Brain pericyte (primary cell): ENCODE measurements around the gene IGDCC3.
"Not testable (repeated sequence)": the region's sequence is repeated elsewhere in the genome, so short reads cannot be mapped to it uniquely, and the experiment has no call there.

ENCODE experiments used
- DNase-seq: peaks from one replicate; pipeline ENCODE4 v3.0.0-alpha.2; 2012; ENCODE audit warnings: low read depth, low spot score

Gene IGDCC3

DNA sequence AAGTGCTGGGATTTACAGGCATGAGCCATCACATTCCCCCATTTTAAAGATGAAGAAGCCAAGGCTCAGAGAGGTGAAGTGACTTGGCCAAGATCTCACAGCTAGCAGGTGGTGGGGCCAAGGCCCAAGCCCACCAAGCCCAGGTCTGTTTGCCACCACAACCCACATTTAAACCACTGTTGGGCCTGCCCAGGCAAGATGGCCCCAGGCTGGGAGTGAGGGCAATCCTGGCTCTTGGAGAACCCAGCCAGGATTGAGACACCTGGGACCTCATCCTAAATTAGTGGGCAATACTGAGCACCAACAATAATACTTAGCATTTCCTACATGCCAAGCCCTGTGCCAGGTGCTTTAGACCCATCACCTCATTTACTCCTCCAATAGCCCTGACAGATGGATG, 6.9 kb downstream of the IGDCC3 start:
- DNase-seq, result no peak

DNA sequence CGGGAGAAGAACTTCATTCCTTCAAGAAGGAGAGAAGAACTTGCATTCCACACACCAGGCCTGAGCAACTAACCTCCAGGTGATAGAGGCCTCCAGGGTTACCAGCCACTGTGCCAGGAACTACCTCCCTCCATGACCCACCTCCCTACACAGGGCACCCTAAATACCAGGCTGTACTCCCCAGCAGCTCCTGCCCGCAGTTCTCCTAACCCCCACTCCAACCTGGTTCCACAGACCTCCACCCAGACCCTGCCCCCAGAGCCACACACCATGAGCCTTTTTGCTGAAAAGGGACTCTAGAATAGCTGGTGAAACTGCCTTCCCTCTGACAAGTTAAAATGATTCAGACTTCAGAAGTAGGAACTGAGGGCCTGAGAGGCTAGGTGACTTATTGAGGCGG, 8.2 kb downstream of the IGDCC3 start:
- DNase-seq, result no peak

- DNase-seq, result no peak
Measured at GRCh38 chr15:65369212-65369547, 8.6 kb downstream of the IGDCC3 start.

GRCh38 chr15:65368302-65369211, 9.2 kb downstream of the IGDCC3 start:
- no peak for DNase-seq

DNA sequence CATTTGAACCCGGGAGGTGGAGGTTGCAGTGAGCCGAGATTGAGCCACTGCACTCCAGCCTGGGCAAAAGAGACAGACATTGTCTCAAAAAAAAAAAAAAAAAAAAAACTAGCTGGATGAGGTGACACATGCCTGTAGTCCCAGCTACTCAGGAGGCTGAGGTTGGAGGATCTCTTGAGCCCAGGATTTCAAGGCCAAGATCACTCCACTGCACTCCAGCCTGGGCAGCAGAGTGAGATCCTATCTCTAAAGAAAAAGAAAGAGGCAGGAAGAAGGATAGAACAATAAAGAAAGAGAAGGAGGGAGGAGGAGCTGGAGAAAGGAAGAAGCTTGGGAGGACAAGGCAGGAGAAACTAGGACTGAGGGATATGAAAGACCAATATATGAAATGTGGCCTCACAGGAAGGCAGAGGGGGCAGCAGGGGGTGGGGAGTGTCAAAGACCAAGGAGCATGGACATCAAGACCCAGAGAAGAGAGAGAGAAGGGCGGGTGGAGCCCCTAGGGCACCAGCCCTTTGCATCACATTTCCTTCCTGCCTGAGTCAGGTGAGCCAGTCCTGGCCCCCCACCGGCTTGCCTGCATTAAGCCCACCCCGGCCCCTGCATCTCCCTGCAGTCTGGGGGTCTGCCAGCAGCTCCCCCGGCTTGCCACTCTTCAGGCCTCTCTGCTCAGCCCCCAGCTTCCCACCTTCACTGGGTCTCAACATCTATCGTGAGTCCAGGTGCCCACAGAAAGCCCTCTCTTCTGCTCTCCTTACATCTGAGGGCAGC, 11.5 kb downstream of the IGDCC3 start:
- no peak for DNase-seq

GRCh38 chr15:65365229-65365628, 12.6 kb downstream of the IGDCC3 start:
- no peak for DNase-seq

DNA sequence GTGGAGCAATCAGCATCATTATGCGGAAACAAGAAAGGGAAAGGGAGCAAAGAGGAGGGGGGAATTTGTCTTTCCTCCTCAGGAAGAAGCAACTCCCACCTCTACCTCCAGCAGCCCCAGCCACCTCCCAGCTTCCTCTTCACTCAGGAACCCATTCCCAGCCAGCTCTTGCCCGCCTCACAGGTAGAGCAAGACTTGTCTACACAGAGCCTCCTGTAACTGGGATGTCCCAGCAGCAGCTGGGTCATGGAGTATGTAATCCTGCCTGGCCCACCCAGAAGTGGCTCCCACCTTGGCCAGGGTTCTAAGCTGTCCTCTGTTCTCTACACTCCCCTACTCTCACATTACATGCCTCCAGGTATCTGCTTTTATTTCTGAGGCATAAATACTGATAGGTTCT, 14.0 kb downstream of the IGDCC3 start:
- DNase-seq, result no peak

DNA sequence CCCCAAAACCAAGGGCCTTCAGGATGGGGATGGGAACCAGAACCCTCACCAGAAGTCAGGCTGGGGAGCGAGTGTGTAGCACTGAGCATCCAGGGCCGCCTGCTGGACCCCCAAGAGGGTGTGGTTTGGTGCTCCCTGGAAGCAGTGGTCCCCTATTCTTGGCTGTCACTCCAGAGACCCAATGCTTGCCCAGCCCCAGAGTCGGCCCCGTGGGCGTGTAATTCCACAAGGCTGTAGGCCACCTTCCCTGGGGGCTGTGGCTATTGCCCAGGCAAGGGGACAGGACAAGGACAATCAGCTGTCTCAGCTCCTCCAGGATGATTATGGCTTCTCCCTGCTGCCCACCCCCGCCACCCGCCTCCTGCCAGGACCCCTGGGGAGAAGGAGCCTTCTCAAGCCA, 14.5 kb downstream of the IGDCC3 start:
- no peak for DNase-seq

DNA sequence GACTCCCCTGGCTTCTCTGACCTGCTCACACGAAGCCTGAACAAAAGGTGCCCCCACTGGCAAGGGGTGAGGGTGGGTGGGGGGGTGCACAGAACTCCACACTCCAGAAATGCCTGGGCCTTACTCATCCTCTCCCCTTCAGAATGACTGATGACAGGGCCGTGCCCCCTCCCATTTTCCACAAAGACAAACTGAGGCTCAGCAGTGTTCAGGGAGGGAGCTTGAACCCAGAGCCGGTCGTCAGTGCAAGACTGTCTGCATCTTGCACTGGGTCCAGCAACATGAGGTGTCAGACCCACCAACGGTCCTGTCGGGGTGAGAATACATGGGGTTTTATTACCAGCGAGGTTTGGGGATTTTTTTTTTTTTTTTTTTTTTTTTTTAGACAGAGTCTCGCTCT, 15.3 kb downstream of the IGDCC3 start:
- DNase-seq, result no peak

GRCh38 chr15:65361708-65362459, 15.9 kb downstream of the IGDCC3 start:
- no peak for DNase-seq

- no peak for DNase-seq
Measured at GRCh38 chr15:65360506-65360905, 17.3 kb downstream of the IGDCC3 start.

GRCh38 chr15:65355988-65356353, 21.8 kb downstream of the IGDCC3 start:
- no peak for DNase-seq

DNA sequence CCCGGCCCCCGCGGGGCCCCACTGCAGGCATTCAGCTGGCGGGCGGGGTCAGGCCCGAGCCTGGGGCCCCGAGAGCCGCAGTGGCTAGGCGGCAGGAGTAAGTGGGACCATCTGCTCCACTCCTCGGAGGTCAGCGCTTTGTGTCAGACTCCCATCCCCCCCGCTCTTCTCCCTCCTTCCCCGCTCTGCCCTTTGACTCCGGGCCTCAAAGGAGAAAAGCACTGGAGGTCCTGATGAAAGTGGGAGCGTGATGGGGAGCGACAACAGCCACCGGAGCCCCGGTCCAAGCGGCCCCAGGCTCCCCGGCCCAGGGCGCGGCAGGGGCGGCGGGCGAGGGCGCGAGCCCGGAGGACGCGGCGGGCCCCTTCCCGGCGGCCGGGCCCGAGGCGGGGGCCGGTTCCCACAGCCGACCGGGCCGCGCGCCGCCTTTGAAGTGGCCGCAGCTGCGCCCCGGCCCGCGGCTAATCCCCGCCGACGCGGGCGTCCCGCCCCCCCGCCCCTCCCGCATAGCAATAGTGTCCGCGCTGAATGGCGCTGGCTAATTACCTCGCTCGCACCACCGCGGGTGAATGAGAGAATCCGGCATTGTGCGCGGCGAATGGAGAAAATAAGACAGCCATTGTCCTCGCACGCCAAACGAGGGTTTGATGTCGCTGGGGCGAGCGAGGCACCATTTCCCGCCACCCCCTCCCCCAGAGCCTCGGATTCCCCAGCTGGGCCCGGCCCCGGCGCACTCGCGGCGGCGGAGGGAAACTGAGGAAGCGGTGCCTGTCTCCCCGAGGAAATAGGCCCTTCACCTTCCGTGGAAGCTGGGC, 22.4 kb downstream of the IGDCC3 start:
- no peak for DNase-seq

- DNase-seq, result no peak
Measured at GRCh38 chr15:65354835-65355172, 23.0 kb downstream of the IGDCC3 start.

- DNase-seq, result not testable (repeated sequence)
Measured at GRCh38 chr15:65351972-65352371, 25.8 kb downstream of the IGDCC3 start.

- DNase-seq, result no peak
Measured at GRCh38 chr15:65349338-65349737, 28.5 kb downstream of the IGDCC3 start.

GRCh38 chr15:65347756-65348155, 30.0 kb downstream of the IGDCC3 start:
- DNase-seq, result not testable (repeated sequence)

DNA sequence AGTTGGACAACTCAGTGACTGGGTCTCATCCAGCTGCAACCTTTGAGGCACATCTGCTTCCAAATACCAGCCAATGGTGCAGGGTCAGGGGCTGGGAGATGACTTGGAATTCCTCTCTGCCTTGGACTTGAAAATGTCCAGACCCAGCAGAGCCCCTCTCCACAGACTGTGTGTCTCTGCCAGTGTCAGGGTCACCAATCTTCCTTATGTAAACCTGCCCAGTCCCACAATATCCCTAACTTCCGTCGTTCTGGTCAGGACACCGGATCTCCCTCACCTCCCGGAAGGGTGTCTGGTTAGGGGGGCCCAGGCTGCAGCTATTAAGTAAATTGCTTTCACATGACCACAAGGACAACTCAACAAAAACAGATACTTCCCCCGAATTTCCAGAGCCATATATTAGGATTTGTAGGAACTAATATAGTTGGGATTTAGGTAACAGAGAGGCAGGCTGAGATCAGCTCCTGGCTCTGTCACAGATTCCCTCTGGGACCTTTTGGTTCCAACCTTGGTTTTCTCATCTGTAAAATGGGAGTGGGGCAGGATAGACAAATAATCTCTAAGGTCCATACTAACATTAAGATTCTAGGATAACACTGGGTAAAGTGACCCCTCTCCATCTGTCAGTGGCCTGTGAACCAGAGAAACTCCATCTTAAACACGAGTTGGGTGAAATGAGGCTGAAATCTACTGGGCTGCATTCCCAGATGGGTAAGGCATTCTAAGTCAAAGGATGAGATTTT, 30.8 kb downstream of the IGDCC3 start:
- DNase-seq, result no peak

GRCh38 chr15:65344914-65345275, 32.9 kb downstream of the IGDCC3 start:
- no peak for DNase-seq

DNA sequence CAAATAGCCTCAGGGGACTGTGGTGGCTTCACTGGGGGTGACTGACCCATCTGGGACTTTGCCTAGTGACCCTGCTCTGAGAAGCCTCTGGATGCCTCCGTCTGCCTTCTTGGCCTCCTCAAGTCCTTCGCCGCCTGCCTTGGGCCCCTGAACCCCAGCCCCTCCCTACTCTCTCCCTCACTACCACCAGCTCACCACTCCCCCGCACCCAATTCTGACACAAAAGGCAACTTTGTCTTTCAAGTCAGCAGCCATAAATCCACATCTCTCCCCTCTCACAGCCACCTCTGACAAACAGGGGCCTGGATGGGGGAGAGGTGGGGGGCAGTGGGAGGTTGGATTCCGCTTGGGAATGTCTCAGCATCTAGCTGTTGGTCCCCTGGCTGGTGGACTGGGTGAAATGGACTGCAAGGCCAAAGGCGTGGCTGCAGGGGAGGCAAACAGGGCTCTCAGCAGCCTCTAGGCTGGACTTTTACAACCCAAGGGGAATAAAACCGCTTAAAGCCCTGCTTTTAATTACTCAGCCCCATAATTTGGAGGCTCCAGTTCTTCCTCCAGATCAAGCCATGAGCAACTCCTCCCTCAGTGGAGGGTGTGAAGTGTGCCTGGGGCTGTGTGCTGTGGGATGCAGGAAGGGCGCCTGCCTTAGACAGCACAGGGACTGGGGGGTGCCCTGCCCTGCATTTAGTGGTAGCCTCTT, 33.4 kb downstream of the IGDCC3 start:
- DNase-seq, result no peak
